GM18909 (cell line): ENCODE measurements around the gene CEP70.

Experiments
- ATAC-seq: cut with Tn5 transposase; IDR thresholded peaks from one replicate; pipeline ENCODE4 v1.9.1; 2021; ENCODE audit warnings: mild to moderate bottlenecking; ENCODE audit not compliant: unreplicated experiment, poor library complexity

CEP70 gene

GRCh38 chr3:138476526-138476925 is 117.5 kb downstream of the CEP70 start:
- ATAC-seq: no peak

- no peak for ATAC-seq
These were observed 119.9 kb downstream of the CEP70 start for GRCh38 chr3:138474163-138474562.

GRCh38 chr3:138473391-138473790 is 120.7 kb downstream of the CEP70 start:
- ATAC-seq: no peak

DNA sequence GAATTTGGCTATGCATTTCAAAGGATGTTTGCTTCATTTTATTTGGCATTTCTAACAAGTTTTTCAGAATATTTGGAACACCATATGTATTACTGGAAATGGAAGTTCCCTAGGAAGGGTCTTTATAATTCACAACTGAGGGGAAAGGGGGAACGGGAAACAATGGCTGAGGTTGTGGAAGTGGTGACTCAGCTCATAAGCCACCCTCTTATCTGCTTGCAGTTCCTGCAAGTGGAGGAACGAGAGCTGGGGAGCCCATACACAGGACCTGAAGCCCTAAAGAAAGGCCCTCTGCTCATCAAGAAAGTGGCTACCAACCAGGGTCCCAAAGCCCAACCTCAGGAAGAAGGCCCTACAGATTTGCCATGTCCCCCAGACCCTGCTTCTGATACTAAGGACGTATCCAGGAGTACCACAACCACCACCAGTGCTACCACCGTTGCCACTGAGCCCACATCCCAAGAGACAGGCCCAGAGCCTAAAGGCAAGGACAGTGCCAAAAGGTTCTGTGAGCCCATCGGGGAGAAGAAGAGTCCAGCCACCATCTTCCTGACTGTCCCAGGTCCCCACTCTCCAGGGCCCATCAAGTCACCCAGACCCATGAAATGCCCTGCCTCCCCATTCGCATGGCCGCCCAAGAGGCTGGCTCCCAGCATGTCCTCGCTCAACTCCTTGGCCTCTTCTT is 121.8 kb downstream of the CEP70 start:
- ATAC-seq: no peak

GRCh38 chr3:138471481-138471880 is 122.6 kb downstream of the CEP70 start:
- ATAC-seq: no peak

DNA sequence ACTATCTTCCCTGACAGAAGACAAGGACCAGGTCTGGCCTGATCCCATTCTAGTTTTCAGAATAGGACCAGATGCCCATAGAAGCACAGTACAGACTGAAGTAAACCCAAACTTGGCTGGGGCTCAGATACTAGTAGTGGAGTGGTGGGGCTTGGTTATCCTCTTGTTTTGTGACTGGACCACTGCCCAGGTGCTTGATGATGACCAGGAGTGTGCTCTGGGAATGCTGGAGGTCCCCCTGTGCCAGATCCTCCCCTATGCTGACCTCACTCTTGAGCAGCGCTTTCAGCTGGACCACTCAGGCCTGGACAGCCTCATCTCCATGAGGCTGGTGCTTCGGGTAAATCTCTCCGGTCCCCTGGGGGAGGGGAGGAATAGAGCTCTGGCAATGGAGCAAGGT is 123.4 kb downstream of the CEP70 start:
- ATAC-seq: no peak

- ATAC-seq: no peak
These were observed 124.2 kb downstream of the CEP70 start for GRCh38 chr3:138469874-138470273.

DNA sequence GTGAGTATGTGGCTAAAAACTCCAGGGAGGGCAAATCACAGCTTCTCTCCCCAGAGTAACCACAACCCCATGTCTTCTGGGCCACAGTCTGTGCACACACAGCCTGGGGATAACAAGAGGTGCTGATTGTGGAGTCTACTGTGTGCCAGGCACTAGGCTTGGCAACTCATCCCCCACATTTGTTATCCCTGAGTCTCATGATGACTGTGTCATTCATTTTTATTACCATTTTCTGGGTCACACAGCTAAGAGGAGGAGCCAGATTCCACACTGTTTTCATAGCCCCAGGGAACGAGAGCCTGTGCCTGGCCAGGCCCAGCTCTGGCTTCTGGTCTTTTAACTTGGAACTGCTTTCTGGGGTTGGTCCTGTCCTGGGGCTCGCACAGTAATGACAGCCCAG is 125.2 kb downstream of the CEP70 start:
- ATAC-seq: no peak

DNA sequence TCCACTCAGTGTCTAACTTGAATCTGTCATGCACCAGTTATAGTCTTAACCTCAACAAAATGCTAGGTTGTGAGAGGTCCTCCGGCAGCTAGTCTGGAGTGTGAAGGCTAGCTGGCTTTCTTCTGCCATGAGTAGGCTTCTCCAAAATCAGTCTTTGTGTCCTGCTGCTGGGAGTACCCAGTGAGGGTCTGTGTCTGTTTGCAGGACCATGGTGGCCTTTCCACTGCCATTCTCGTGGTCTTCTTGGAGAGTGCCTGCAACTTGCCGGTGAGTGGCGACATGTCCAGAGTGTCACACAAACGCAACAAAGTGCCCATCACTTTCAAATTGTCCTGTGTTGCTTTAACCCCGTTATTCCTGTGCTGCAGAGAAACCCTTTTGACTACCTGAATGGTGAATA is 125.6 kb downstream of the CEP70 start:
- no peak for ATAC-seq

DNA sequence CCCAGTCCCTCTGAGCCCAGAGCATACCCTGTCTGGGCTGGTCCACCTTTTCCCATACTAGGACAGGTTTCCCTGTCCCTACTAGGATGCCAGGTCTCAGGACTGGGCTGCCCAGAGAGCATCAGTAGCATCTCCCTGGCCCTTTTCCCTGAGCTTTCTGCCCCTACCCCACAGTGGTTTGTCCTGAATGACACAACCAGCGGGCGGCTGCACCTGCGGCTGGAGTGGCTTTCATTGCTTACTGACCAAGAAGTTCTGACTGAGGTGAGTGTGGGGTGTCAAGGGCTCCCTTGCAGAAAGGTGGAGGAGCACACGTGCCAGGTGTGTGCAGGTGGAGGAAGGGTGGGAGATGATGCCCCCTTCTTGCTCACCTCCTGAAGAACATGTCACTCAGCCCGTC is 126.1 kb downstream of the CEP70 start:
- no peak for ATAC-seq

DNA sequence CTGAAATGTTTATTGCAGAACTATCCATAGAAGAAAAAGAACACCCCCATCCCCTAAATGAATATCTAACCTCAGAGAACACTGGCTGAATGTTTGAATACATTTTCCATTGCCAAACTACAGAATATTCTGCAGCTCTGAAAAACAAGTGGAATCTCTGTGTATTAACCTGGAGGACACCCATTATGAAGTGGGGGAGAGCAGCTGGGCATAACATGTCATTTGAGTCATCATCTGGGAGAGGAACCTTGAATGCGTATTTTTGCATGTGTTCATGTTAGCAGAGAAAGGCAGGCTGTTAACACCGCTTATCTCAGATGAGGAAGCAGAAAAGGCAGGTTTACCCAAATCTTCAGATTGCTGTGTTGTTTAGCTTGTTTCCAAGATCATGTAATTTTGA is 128.1 kb downstream of the CEP70 start:
- ATAC-seq: no peak

DNA sequence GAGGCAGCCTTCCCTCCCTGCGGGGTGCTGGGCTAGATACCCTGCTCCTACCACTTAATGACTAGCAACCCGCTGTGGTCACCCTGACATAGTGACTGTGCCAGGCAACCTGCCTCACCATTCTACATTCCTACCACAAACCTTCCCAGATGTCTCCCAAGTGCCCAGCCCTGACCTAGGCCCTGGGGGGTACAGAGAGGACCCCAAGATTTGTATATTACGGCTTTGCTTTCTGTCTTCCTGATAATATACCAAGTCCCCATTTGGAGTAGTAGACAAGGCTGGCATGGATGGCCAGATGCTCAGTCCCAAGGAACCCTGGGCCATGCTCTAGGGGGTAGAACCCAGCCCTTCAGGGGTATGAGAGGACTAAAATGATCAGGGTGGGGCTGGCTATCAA is 128.6 kb downstream of the CEP70 start:
- no peak for ATAC-seq

DNA sequence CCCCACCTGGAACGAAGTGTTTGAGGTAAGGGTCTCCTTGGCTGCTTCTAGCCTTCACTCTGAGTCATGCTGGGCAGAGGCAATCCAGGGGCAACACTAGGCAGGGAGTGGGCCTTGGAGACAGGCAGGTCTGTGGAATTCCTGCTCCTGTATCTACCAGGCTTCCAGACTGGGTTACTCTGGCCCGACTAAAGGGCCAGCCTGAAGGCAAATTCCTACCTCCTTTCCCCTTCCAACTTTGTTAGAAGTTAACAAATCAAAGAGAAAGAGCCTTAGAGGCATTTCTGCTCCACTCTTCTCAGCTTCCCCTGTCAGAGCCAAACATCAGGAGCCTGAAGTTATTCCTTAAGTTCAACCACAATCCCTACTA is 129.6 kb downstream of the CEP70 start:
- no peak for ATAC-seq

GRCh38 chr3:138463724-138464490 is 130.2 kb downstream of the CEP70 start:
- no peak for ATAC-seq

- ATAC-seq: no peak
These were observed 132.2 kb downstream of the CEP70 start for GRCh38 chr3:138461896-138462295.

GRCh38 chr3:138461246-138461645 is 132.8 kb downstream of the CEP70 start:
- no peak for ATAC-seq

DNA sequence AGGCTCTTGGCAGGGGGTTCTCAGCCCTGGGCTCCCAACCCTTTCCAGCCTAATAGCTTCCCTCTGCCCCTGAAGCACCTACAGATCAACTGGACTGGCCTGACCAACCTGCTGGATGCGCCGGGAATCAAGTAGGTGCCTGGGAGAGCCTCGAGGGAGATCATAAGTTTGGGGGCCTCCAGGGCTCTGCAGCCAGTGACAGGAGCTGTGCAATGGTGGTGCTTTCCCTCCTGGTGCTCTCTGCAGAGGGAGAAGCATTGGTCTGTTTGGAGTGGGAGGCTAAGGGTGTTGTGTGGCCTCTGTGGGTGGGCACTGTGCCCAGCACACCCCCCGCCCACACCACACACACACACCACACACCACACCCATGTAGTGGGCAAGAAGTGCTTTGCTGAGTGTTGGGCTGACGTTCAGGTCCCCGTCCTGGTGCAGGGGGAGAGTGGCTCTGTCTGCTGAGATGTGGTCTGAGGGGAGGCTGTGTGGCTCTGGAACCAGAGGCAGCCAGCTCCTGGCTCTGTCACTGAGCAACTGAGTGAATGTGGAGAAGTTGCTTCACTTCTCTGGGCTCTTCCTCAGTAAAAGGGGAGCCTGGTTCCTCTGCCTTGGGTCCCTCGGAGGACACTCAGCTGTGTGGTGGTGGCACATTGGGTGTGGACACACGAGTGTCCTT is 133.4 kb downstream of the CEP70 start:
- ATAC-seq: no peak

DNA sequence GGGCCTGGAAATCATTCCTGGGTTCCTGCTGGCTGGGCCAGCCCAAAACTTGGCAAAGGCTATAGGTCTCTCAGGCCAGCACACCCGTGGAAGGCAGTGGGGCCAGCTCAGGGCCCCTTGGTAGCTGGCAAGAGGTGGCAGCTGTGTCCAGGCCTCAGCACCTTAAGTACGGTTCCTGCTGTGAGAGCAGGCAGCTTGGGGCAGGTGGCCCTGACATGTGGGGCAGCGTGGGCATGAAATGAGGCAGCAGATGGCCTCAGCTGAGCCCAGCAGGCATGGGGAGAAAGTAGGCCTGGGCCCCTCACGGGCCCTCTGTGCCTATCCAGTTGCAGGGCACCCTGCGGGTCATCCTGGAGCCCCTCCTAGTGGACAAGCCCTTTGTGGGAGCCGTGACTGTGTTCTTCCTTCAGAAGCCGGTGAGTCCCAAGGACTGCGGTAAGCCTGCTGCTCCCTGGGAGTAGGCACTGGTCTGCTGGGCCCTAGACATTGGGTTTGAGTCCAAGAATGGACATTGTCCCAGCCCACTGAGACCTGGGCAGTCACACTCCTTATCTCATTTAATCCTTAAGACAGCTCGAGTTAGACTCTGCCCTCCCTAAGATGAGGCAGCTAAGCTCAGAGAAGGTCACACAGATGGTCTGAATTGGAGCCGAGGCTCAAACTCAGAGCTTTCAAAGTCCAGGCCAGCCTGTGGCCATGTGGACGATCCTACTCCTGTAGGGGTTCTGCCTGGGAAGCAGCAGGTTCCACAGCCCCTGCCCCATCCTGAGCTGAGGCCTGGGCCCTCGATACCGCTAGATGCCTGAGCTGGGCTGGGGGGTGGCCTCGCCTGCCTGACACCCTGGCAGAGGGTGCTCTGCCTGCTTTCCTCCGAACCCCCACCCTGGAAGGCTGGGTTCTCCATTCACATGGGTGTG is 134.2 kb downstream of the CEP70 start:
- ATAC-seq: no peak

DNA sequence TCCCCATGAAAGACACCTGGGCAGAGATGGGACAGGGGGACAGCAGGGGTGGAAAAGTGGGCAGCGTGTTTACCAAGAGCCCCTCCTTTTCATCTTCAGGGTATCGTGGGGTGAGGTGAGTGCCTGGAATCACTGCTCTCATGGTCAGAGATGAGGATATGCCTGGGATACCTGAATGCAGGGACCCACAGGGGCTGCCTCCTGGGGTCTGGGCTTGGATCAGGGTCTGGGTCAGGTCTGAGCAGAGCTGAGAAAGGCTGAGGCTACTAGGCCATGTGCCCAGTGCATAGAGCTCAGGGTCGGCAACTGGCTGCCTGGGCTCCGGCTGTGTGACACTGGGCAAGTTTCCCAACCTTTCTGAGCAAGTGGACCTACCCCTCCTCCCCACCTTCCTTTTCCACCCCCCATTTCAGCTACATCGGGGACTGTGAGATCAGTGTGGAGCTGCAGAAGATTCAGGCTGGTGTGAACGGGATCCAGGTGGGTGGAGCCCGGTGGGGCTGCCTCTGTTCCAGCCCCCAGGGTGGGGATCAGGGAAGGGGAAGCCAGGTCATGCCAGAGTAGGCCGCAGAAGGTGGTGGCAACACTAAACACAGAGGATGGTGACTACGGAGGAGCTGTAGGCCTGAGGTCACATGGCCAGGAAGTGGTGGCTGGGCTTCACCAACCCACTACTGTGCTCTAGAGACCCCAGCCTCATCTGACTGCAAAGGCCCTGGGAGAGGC is 135.1 kb downstream of the CEP70 start:
- ATAC-seq: no peak
